ENCODE data around the gene ARHGAP15. TPM values are rescaled to one million over a fixed set of nuclear protein-coding genes. Genes with fewer than 3 reads are reported as not detected.

Gene ARHGAP15
- total RNA-seq, 2 experiments from 2014 or later: 72.1 to 98.4 TPM

DNA sequence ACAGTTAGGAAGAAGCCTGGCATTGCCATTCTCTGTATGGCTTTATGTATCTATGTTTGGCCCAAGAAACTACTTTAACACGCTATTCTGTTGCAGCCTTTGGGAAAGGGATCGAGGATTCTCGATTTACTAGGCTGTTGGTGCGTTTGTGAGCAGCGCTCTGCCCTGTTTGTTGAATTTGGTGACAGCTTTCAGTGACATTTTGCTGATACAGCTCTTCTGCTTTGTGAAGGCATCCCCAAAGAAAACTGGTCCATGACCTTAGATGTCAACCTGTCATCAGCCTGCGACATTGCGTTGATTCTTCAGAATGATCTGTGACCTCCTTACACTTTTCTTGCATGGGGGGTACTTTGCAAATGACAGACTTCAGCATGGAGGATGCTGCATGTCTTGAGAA, 431.5 kb downstream of the ARHGAP15 start:
- DNase-seq (ENCODE audit: low spot score): no peak
- no TSS peak for BruUV-seq (replicated peaks)
- POLR2A ChIA-PET: no interaction called here
- Histone ChIP-seq H3K79me2 (ENCODE audit: insufficient read depth, low read depth, low read length) (no peaks in the 10 kb centered on the region), H3K4me3 (ENCODE audit: low read depth, low read length, poor library complexity, severe bottlenecking) (no peak overlapping the region), H4K20me1 (ENCODE audit: insufficient read depth, low read length) (no peaks in the 10 kb centered on the region), H3K4me2 (ENCODE audit: low read length) (no peak overlapping the region), H3K9me2 (ENCODE audit: insufficient read depth, low read length) (no peaks in the 10 kb centered on the region), H3K9me3 (ENCODE audit: low read length) (no peaks in the 10 kb centered on the region), H3K27ac (ENCODE audit: low read depth, low read length, poor library complexity, severe bottlenecking) (no peak overlapping the region), H3K36me3 (ENCODE audit: insufficient read depth, low read length) (peaks cover 11% of the 10 kb centered on the region; the same call in 1 of the 2 replicates), H2AFZ (ENCODE audit: low read length) (no peak overlapping the region), H3K4me1 (ENCODE audit: insufficient read depth, low read length, poor library complexity, severe bottlenecking) (no peaks in the 10 kb centered on the region)
- intact Hi-C loops (cut with micrococcal nuclease; ENCODE audit: unreplicated experiment): no loop called here
- CTCF ChIA-PET (ENCODE audit: unreplicated experiment): no interaction called here
- TF ChIP-seq, protein P1, sequence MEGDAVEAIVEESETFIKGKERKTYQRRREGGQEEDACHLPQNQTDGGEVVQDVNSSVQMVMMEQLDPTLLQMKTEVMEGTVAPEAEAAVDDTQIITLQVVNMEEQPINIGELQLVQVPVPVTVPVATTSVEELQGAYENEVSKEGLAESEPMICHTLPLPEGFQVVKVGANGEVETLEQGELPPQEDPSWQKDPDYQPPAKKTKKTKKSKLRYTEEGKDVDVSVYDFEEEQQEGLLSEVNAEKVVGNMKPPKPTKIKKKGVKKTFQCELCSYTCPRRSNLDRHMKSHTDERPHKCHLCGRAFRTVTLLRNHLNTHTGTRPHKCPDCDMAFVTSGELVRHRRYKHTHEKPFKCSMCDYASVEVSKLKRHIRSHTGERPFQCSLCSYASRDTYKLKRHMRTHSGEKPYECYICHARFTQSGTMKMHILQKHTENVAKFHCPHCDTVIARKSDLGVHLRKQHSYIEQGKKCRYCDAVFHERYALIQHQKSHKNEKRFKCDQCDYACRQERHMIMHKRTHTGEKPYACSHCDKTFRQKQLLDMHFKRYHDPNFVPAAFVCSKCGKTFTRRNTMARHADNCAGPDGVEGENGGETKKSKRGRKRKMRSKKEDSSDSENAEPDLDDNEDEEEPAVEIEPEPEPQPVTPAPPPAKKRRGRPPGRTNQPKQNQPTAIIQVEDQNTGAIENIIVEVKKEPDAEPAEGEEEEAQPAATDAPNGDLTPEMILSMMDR (conservative IDR thresholded peaks at IDR 0.05; ENCODE audit: low read length): no peak
- no peak for TF ChIP-seq EZH2phosphoT487 (IDR thresholded peaks at IDR 0.05; ENCODE audit: borderline replicate concordance, low read depth, low read length)

GRCh38 chr2:143564419-143564818, 435.2 kb downstream of the ARHGAP15 start:
- H3K9me2 ChIP-seq (ENCODE audit: insufficient read depth, low read length): no peaks in the 10 kb centered on the region
- no peak overlapping the region for H3K27ac ChIP-seq (ENCODE audit: low read depth, low read length, poor library complexity, severe bottlenecking)
- TF ChIP-seq EZH2phosphoT487 (IDR thresholded peaks at IDR 0.05; ENCODE audit: borderline replicate concordance, low read depth, low read length): no peak
- TF ChIP-seq, protein P1 (conservative IDR thresholded peaks at IDR 0.05; ENCODE audit: low read length): no peak
- ChIA-PET POLR2A (no interaction called here), CTCF (ENCODE audit: unreplicated experiment) (no interaction called here)
- no peak overlapping the region for H2AFZ ChIP-seq (ENCODE audit: low read length)
- no peaks in the 10 kb centered on the region for H4K20me1 ChIP-seq (ENCODE audit: insufficient read depth, low read length)
- no peak for DNase-seq (ENCODE audit: low spot score)
- no TSS peak for BruUV-seq (replicated peaks)
- no peak overlapping the region for H3K4me3 ChIP-seq (ENCODE audit: low read depth, low read length, poor library complexity, severe bottlenecking)
- intact Hi-C loops (cut with micrococcal nuclease; ENCODE audit: unreplicated experiment): no loop called here
- H3K79me2 ChIP-seq (ENCODE audit: insufficient read depth, low read depth, low read length): no peaks in the 10 kb centered on the region
- no peak overlapping the region for H3K4me2 ChIP-seq (ENCODE audit: low read length)
- no peaks in the 10 kb centered on the region for H3K4me1 ChIP-seq (ENCODE audit: insufficient read depth, low read length, poor library complexity, severe bottlenecking)
- H3K36me3 ChIP-seq (ENCODE audit: insufficient read depth, low read length): no peaks in the 10 kb centered on the region
- no peaks in the 10 kb centered on the region for H3K9me3 ChIP-seq (ENCODE audit: low read length)

DNA sequence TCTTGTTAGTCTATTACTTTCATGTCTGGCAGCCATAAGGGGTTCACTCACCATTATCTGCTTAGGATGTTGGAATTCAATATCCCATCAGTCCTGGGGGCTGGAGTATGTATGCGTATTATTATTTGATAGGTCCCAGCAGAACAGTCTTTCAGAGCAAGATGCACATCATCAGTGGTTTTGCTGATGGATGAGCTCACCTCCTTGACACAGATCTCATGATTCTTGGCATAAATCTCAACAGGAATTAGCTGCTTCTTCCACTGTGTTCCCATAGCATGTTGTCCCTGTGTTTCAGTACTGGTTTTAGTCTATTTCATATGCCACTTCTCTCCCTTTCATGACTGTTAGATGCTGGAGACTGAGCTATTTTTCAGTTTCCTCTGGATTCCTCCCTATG, 442.5 kb downstream of the ARHGAP15 start:
- Histone ChIP-seq H3K4me1 (ENCODE audit: insufficient read depth, low read length, poor library complexity, severe bottlenecking) (no peaks in the 10 kb centered on the region), H3K9me2 (ENCODE audit: insufficient read depth, low read length) (no peaks in the 10 kb centered on the region), H2AFZ (ENCODE audit: low read length) (no peak overlapping the region), H3K9me3 (ENCODE audit: low read length) (no peaks in the 10 kb centered on the region), H3K27ac (ENCODE audit: low read depth, low read length, poor library complexity, severe bottlenecking) (no peak overlapping the region), H4K20me1 (ENCODE audit: insufficient read depth, low read length) (no peaks in the 10 kb centered on the region), H3K4me3 (ENCODE audit: low read depth, low read length, poor library complexity, severe bottlenecking) (no peak overlapping the region), H3K4me2 (ENCODE audit: low read length) (no peak overlapping the region), H3K79me2 (ENCODE audit: insufficient read depth, low read depth, low read length) (no peaks in the 10 kb centered on the region), H3K36me3 (ENCODE audit: insufficient read depth, low read length) (no peaks in the 10 kb centered on the region)
- CTCF ChIA-PET (ENCODE audit: unreplicated experiment): no interaction called here
- intact Hi-C loops (cut with micrococcal nuclease; ENCODE audit: unreplicated experiment): no loop called here
- DNase-seq (ENCODE audit: low spot score): no peak
- TF ChIP-seq, protein P1 (conservative IDR thresholded peaks at IDR 0.05; ENCODE audit: low read length): no peak
- no peak for TF ChIP-seq EZH2phosphoT487 (IDR thresholded peaks at IDR 0.05; ENCODE audit: borderline replicate concordance, low read depth, low read length)
- POLR2A ChIA-PET: interaction anchor here (1.1 kb wide), 1 partner anchor 12 kb away, joined by 3 read pairs; no protein-coding TSS in a partner anchor
- no TSS peak for BruUV-seq (replicated peaks)

All from OCI-LY7 (cell line).